GM19452 (cell line): ENCODE measurements around the gene MEAK7.

Experiments used
- ATAC-seq: cut with Tn5 transposase; IDR thresholded peaks from one replicate; pipeline ENCODE4 v1.9.1; 2021; ENCODE audit not compliant: unreplicated experiment

Gene MEAK7

DNA sequence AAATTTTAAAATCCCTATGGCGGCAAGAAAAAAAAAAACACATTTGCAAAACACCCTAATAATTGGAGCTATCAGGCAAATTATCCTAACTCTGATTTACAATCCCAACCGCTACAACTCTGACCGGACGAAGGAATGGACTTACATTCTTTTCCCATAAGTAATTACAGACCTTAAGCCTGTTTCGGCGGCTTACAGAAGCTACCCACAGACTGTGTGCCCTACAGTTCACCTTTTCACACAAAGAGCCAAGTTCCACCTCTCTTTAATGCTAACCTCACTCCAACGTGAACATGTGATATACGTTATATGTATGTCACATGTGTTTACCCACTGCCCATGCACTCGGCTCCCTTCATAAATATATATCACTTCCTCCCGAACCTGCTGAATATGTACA lies 8.7 kb upstream of the MEAK7 start:
- no peak for ATAC-seq

DNA sequence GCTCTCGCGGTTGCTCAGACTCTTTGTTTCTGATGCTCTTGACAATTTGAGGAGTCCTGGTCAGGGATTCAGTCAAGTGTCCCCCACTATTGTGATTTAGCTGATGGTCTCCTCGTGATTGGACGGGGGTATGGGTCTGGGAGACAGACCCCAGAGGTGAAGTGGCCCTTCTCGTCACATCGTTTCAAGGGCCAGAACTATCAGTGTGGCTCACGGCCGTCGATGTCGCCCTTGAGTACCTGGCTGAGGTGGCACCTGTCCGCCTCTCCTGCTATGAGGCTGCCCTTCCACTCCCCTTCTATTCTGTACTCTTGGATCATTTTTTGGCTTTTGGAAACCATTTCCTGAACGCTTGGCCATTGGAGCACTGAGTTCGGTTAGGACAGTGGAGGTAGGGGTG lies 7.4 kb upstream of the MEAK7 start:
- ATAC-seq, result no peak

DNA sequence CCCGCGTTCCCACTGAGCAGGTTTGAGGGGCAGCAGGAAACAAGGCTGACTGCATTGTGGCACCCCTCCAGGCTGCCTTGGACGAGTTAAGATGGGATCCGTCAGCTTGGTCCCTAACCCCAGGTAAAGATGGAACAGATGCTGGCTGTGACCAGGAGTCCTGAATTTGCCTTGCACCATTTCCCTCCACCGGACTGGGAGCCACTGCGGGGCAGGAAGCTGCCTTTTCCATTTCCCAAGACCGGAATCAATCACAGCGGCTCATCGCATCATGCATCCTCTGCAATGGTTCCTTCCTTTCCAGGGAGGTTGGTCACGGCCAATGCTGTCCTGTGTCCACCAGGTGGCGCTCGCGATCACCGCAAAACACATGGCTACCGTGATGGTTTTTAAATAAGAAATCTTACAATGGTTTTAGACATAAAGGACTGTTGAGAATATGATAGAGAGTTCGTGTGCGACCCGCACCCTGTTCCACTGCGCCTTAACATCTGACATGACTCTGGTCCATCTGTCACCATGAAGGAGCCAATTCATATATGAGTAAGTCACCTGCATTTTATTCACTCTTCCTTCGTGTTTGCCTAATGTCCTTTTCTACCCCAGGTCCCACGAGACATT lies 6.8 kb upstream of the MEAK7 start:
- ATAC-seq, result no peak

DNA sequence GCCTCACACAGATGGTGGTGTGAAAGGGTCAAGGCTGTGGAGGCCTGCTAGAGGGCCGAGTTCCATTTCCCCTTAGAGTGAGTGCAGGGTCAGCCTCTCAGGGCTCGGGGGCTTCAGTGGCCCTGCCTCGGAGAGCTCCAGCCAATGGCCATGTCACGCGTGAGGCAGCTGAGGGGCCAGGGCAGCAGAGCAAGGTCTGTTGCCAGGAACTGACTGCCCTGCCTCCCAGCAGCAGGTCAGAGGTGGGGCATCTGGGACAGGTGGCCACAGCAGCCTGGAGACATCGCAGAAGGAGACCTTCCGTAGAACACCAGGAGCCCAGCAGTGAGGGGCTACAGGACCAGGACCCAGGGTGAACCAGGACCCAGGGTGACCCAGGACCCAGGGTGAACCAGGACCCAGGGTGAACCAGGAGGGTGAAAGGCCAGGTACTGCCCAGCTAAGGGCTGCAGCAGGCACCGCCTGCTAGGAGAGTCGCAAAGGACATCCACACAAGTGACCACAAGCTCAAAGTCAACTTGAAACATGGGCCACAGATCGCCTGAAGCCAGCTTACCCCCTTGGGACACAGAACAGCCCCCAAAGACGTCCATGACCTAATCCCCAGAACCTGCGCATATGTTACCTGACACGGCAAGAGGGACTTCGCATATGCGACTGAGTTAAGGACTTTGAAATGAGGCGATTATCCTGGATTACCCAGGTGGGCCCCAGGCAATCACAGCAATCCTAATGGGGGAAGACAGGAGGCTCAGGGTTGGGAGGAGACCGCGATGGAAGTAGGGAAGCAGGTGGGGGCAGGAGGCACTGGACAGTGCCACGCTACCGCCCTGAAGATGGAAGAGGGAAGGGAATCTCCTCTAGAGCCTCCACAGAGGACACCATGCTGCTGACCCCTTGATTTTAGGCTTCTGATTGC lies 4.8 kb upstream of the MEAK7 start:
- ATAC-seq, result no peak

DNA sequence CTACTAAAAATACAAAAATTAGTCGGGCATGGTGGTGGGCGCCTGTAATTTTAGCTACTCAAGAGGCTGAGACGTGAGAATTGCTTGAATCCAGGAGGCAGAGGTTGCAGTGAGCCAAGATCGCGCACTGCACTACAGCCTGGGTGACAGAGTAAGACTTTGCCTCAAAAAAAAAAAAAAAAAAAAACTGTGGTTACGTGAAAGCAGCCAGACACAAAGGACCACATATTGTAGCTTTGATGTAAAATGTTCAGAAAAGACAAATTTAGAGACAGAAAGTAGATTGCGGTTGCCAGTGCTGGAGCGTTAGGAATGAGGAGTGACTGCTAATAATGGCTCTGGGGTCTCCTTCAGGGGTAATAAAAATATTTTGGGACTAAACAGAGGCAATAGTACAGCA lies 4.0 kb upstream of the MEAK7 start:
- no peak for ATAC-seq

DNA sequence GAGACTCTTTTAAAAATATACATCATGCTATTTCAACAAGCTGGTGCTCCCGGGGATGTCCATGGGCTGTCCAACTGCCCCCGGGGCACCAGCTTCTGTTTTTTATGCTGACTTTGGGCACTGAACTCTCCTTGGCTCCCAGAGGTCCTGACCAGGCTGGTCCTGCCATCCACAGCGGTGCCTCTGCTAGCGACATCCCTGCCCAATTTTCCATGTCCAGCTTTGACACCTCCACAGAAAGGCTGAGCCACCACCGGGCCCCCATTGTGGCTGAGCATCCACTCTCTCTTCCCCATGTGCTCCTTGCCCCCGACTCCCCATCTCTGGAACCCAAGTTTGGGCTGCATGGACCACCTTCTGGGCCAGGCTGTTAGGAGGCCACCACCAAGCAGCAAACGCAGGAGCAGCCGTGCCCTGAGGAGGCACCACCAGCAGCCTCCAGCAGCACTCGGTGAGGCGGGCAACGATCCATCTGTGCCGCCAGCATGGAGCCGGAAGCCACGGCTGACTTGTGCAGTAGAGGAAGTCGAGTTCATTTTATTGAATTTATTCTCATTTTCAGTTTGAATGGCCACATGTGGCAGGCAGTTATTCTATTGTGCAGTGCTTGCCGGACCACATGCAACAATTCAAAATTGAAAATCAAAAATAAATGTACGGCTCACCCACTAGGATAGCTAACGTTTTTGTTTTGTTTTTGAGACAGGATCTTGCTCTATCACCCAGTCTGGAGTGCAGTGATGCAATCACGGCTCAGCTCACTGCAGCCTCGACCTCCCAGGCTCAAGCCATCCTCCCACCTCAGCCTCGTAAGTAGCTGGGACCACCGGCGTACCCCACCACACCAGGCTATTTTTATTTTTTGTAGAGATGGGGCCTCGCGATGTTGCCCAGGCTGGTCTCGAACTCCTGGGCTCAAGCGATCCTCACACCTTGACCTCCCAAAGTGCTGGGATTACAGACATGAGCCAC lies 2.8 kb upstream of the MEAK7 start:
- ATAC-seq, result no peak

DNA sequence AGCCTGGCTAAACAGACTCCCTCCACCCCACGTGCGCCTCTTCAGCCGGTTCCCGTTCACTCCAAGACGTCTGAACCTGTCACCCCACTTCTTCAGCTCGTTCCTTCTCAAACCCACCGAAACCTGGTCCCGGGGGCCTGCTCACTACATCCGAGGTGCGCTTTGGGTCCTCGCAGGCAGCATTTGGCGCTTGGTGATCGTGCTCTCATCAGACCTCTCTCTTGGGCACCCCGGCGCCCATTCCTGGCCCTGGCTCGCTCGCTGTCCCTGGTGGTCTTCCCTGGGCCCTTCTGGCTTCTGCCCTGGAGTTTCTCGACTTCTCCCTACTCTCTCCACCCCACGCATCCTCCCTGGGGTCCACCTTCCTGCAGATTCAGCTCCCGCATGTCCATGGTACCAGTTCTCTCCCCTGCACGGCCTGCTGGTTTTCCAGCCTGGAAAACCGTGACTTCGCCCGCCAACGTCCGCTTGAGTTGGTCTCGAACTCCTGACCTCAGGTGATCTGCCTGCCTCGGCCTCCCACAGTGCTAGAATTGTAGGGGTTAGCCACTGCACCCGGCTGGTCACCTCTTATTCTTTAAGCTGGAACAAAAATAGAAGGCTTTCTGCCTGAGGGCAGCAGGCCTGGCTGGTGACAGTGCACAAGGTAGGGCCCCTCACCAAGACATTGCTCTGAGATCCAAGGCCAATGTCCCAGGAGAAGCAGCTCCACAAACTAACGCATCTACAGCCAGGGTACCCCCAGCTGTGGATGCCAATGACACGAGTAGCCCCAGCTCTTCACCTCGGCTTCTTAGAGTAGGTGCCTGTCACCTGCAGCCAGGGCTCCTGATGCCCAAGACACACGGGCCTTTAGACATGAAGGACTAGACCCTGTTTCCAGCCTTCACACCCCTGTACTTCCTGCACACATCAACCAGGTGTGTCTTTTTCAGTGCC lies 1.1 kb upstream of the MEAK7 start:
- ATAC-seq, result no peak

DNA sequence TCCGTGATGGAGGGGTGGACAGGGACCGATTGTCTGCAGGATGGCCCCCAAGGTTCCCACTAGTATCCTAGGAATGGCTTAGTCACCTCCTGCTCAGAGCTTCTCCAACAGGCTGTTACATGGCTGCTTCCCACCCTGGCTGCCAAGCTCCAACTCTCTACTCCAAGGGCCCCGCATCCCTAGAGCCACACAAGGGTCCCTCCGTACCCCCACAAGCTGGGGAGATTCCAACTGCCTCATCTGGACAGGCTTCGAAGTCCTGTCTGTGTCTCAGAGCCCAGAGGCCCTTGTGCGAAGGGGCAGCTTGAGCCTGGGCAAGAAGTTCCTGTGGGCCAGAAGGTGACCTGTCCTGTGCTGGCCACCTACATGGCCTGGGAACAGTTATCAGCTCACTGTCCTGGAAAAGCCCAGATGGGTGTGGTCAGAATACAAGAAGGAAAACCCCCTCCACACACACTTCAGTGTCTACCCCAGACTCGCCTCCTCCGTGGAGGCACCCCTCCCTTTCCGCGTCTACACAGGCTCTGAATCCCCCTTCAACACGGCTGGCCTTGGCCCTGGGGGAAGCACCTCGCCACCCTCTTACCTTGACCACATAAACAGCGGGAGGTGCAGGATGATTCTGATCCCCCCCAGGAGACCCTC lies 586 bp downstream of the MEAK7 start:
- no peak for ATAC-seq

DNA sequence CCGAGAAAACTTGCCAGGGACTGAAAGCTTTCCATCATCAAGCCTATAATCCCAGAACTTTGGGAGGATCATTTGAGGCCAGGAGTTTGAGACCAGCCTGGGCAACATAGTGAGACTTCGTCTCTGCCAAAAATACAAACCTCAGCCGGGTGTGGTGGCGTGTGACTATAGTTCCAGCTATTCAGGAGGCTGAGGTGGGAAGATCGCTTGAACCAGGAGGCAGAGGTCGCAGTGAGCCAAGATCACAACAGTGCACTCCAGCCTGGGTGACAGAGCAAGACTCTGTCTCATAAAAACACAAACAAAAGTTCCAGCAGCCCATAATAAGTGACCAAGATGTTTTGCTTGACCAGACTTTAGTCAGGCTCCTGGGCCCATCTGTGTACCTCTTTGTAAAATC lies 1.9 kb downstream of the MEAK7 start:
- no peak for ATAC-seq

DNA sequence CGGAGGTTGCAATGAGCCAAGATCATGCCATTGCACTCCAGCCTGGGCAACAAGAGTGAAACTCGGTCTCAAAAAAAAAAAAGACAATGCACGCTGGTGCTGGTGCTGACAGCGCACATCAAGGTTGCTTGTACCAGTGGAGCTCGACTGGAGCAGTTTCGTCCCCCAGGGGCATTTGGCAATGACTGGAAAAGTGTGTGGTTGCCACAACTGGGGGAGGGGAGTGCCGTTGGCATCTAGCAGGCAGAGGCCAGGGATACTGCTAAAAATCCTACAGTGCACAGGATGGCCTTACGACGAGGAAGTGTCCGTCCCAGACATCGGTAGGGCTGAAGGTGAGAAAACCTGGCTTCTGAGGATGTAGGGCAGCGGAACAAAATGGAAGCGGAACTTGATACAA lies 2.4 kb downstream of the MEAK7 start:
- no peak for ATAC-seq

DNA sequence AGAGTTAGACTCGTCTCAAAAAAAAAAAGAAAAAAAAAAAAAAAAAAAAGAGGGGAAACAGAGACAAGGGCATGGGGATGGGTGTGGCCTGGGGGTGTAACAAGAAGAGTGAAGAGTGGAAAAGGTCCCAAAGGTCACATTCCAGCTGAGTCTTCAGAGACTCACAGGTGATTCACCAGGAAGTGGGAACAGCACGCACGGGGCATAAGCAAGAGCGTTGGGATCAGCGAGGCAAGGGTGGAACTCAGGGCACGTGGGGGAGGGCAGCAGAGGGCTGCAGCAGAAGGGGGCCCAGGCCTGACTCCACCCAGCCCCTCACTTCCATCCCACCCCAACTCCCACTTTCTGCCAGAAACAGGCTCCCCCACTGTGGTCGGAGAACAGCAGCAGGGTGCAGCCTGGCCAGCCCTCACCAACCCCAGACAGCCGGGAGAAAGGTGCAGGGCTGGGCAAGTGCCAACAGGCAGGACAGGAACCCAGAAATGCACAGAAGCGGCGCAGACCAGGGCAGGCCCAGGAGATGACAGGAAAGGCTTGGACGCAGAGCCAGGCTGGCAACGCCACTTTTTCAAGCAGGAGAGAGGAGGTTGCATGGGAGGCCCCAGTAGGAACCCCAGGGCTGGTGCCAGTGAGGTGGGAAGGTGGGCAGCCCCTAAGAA lies 3.3 kb downstream of the MEAK7 start:
- ATAC-seq, result no peak

DNA sequence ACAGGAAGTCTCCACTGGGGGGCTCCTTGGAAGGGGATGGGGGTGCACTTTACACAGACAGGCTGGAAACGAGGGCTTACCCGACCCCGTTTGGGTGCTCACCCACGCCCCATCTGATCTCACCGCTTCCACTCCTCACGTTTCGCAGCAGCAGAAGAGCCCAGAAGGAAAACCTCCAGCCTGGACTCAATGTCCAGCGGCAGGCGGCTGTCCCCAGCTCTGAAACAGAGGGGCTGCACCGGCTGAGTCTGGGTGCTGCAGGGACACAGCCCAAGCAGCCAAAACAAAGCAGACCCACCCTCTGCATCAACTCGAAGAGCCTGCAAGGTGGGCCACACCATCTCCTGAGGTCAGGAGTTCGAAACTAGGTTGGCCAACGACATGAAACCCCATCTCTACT lies 3.9 kb downstream of the MEAK7 start:
- no peak for ATAC-seq

DNA sequence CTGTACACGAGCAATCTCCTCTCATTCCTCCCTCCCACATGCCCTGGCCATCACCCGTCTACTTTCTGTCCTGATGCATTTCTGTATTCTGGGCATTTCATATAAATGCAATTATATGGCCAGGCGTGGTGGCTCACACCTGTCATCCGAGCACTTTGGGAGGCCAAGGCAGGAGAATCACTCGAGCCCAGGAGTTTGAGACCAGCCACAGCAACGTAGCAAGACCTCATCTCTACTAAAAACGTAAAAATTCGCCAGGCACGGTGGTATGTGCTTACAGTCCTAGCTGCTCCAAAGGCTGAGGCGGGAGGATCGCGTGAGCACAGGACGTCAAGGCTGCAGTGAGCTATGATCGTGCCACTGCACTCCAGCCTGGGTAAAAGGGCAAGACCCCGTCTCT lies 4.8 kb downstream of the MEAK7 start:
- no peak for ATAC-seq

DNA sequence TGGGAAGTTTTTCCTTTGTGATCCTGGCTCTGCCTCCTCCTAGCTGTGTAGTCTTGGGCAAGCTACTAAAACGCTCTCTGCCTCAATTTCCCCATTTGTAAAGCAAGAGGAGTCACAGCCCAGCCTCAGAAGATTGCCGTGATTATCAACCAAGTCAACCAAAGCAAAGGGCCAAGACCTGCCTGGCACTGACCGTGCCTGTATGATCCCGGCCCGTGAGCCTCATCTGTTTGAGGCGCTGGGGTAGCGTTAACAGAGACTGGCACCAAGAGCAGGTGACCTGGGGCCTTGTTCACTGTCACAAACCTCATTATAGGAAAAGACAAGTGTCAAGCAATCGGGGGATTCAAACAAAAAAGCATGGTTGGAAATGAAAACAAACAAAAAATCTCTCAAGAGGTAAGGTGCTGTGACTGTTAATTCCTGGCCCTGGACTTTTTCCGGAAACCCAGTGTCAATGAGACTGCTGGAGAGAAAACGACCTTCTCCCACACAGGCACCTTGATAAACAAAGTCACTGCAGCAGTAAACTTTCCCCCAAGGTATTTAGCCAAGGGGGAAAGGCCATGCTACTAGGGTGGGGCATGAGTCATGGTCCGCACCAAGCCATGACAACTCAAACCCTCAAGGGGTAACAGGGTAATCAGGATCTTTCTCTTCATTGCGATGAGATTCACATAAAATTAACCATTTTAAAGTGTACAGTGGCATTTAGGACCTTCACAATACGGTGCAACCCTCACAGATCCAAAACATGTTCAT lies 5.4 kb downstream of the MEAK7 start:
- ATAC-seq, result no peak

DNA sequence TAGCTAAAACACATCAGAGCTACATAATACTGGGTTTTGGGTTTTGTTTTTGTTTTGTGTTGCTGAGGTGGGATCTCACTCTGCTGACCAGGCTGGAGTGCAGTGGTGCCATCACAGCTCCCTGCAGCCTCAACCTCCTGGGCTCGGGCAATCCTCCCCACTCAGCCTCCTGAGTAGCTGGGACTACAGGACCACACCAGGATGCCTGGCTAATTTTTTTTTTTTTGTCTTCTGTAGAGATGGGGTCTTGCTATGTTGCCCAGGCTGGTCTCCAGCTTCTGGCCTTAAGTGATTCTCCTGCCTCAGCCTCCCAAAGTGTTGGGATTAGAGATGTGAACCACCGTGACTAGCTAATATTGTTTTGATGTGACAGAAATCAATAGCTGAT lies 6.2 kb downstream of the MEAK7 start:
- no peak for ATAC-seq

DNA sequence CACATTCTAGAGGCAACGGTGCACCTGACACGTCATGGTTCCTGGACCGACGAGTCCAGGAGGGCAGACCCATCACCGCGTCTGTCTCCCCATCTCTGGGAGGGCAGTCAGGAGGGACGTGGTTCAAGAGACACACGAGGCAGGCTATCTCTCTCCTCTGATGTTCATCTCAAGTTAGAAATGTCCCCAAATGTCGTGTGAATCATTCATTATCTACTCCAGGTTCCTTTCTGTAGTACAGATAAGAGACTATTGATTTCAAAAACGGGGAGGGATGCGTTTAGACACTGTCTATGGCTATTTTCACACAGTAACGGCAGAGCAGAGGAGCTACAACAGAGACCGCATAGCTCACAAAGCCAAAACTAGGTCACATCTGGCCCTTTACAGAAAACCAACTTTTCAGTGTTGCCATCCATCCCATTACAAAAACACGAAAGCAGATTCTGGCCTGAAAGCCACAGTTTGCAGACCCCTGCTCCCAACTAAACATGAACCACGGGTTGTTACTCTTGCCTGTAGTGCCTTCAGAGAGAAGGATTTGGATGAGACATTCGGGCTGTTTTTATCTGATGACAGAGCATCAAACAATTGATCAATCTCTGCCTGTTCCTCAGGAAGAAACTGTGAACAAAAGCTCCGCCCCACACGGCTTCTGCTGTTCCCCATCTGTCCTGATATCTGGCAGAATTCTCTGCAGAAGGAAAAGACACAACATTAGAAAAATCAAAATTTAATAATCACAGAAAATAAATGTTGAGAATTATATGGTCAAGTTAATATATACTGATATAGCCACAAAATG lies 6.8 kb downstream of the MEAK7 start:
- no peak for ATAC-seq

DNA sequence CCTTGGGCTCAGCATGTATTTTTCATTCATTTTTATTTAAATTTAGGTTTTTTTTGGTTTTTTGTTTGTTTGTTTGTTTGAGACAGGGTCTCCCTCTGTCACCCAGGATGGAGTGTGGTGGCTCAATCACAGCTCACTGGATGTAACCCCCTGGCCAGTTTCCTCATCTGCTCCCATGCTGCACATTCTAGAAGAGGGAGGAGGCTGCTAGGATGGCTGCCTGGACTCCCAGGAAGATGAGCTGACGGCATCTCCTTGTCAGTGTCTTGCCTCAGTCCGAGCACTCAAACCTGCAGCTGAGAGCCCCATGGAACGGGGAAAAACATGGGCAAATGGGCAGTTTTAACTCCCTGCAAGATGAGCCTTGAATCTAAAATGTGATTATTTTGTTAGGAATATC lies 7.5 kb downstream of the MEAK7 start:
- no peak for ATAC-seq

DNA sequence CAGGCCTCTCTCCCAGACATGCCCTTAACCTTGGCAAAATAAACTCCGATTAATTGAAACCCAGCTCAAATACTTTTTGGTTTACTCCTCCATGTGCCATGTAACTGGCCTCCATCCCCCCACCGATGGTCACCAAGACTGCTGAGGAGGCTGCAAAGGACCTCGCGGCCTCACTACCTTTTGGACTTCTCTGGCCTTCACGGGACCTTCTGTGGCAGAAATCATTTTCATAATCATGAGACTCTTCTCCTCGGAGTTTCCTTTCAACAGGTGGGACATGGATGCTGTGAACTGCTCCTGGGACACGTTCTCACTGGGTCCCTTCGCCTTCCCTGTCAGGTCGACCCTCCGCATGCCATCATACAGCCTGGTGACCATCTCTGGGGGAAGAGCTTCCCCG lies 9.0 kb downstream of the MEAK7 start:
- ATAC-seq, result no peak
